Common myeloid progenitor, CD34-positive (primary cell): ENCODE data around the gene CLEC4C.
"Not testable (repeated sequence)": the region's sequence is repeated elsewhere in the genome, so short reads cannot be mapped to it uniquely, and the experiment has no call there.

Experiments used
- CTCF ChIA-PET: fragments of 350-600 bp; sonication (Branson Sonifier 250); formaldehyde crosslinking; loops from one replicate; lab custom pipeline; 2021; ENCODE audit warnings: antibody characterized with exemption; lab: Charles Lee
- POLR2A ChIA-PET: fragments of 350-600 bp; sonication (Branson Sonifier 250); formaldehyde crosslinking; loops from one replicate; lab custom pipeline; 2021; ENCODE audit warnings: antibody characterized with exemption; lab: Charles Lee
- DNase-seq, 3 donors: peaks; one replicate each; pipeline versions ENCODE4 v3.0.0 to v3.0.0-alpha.2; 2013
- H3K27ac ChIP-seq, 2 experiments: 1 replicate in 1 of 2; 2 replicates in 1 of 2; pipeline ENCODE4 v1.7.0; 2013; ENCODE audit warnings: inconsistent platforms in 2 of 2, low read length in 2 of 2, mild to moderate bottlenecking in 2 of 2, low read depth in 1 of 2, moderate library complexity in 1 of 2; ENCODE audit not compliant: severe bottlenecking in 2 of 2, insufficient read depth in 1 of 2, poor library complexity in 1 of 2
- H3K27me3 ChIP-seq, 5 experiments: replicated peaks in 2 of 5; 1 replicate in 3 of 5; 2 replicates in 2 of 5; pipeline versions ENCODE4 v1.6.1 to v1.7.0; 2013; ENCODE audit warnings: low read length in 4 of 5, mild to moderate bottlenecking in 2 of 5, moderate library complexity in 2 of 5, inconsistent platforms in 1 of 5; ENCODE audit not compliant: insufficient read depth in 5 of 5, control insufficient read depth in 4 of 5
- H3K36me3 ChIP-seq, 4 experiments: 1 replicate in 2 of 4; 2 replicates in 2 of 4; pipeline versions ENCODE4 v1.6.1 to v1.7.0; 2013; ENCODE audit warnings: low read length in 3 of 4, control low read depth in 1 of 4, mild to moderate bottlenecking in 1 of 4; ENCODE audit not compliant: control insufficient read depth in 4 of 4, insufficient read depth in 4 of 4
- H3K4me1 ChIP-seq, 4 experiments: 1 replicate in 3 of 4; 2 replicates in 1 of 4; pipeline versions ENCODE4 v1.6.1 to v1.7.1; 2013; ENCODE audit warnings: low read length in 3 of 4, mild to moderate bottlenecking in 3 of 4, control low read depth in 1 of 4, inconsistent platforms in 1 of 4, moderate library complexity in 1 of 4; ENCODE audit not compliant: control insufficient read depth in 4 of 4, insufficient read depth in 4 of 4; ENCODE audit errors: control extremely low read depth in 1 of 4
- H3K4me3 ChIP-seq, 7 experiments: 1 replicate in 4 of 7; 2 replicates in 3 of 7; pipeline versions ENCODE4 v1.5.1 to v1.7.0; 2013; ENCODE audit warnings: mild to moderate bottlenecking in 7 of 7, low read length in 6 of 7, moderate library complexity in 6 of 7, inconsistent platforms in 2 of 7, low read depth in 2 of 7, control low read depth in 1 of 7; ENCODE audit not compliant: insufficient read depth in 4 of 7, control insufficient read depth in 1 of 7; ENCODE audit errors: extremely low read depth in 1 of 7
- H3K9me3 ChIP-seq, 5 experiments: 1 replicate in 4 of 5; 2 replicates in 1 of 5; pipeline versions ENCODE4 v1.6.1 to v1.7.1; 2013; ENCODE audit warnings: low read length in 4 of 5, mild to moderate bottlenecking in 2 of 5, inconsistent platforms in 1 of 5, low read depth in 1 of 5, moderate library complexity in 1 of 5; ENCODE audit not compliant: control insufficient read depth in 4 of 5, insufficient read depth in 2 of 5; ENCODE audit errors: control extremely low read depth in 1 of 5
- WGBS: methylation state at CpG from one replicate; pipeline ENCODE4 v1.1.5; 2013; ENCODE audit not compliant: insufficient coverage; 5-methylcytosine and 5-hydroxymethylcytosine counted together

The CLEC4C gene

GRCh38 chr12:7731486-7731885 is 15.7 kb downstream of the CLEC4C start:
- no peaks in the 10 kb centered on the region for H3K27me3 ChIP-seq
- CTCF ChIA-PET = interaction anchor here (1.3 to 1.6 kb wide), 3 partner anchors 31 to 75 kb away, joined by 3 to 6 read pairs (median 3); no protein-coding TSS in a partner anchor
- DNase-seq = peak; percentile 23 to 66 (median 38)
- WGBS = 5% methylated on average over 4 of the region's 5 CpGs
- H3K36me3 ChIP-seq = no peaks in the 10 kb centered on the region
- H3K4me1 ChIP-seq = peaks cover 10 to 42% (median 16%) of the 10 kb centered on the region in 4 experiments
- POLR2A ChIA-PET = interaction anchor here (1.4 kb wide), 1 partner anchor 36 kb away, joined by 3 read pairs; the partner anchor contains the start of gene GDF3
- H3K27ac ChIP-seq = peak overlapping the region in 1 of 2 experiments; percentile 61
- no peaks in the 10 kb centered on the region for H3K9me3 ChIP-seq
- peak overlapping the region in 1 of 7 experiments; percentile 4 for H3K4me3 ChIP-seq

GRCh38 chr12:7730984-7731383 is 16.2 kb downstream of the CLEC4C start:
- ChIA-PET CTCF (interaction anchor here (0.6 to 2.1 kb wide), 6 partner anchors 13 to 326 kb away, joined by 3 to 8 read pairs (median 4); no protein-coding TSS in a partner anchor), POLR2A (interaction anchor here (0.6 to 1.4 kb wide), 2 partner anchors 36 to 73 kb away, joined by 3 to 5 read pairs; partner anchors contain the start of gene GDF3)
- not testable (repeated sequence) for H3K27me3 ChIP-seq, H3K36me3 ChIP-seq, H3K9me3 ChIP-seq, DNase-seq, H3K4me3 ChIP-seq
- Histone ChIP-seq H3K27ac (peak overlapping the region in 1 of 2 experiments; percentile 61), H3K4me1 (peaks cover 10 to 46% (median 16%) of the 10 kb centered on the region in 4 experiments)

- peaks cover 10 to 47% (median 16%) of the 10 kb centered on the region in 4 experiments for H3K4me1 ChIP-seq
- H3K36me3 ChIP-seq = no peaks in the 10 kb centered on the region
- H3K27me3 ChIP-seq = no peaks in the 10 kb centered on the region
- 0% methylated on average over 1 of the region's 4 CpGs for WGBS
- CTCF ChIA-PET = interaction anchor here (1.0 to 2.1 kb wide), 4 partner anchors 11 to 78 kb away, joined by 3 to 8 read pairs (median 4); no protein-coding TSS in a partner anchor
- no peaks in the 10 kb centered on the region for H3K9me3 ChIP-seq
- H3K4me3 ChIP-seq = no peak overlapping the region
- H3K27ac ChIP-seq = no peak overlapping the region
- DNase-seq = peak in 2 of 3 donors; percentile 39 to 46
- POLR2A ChIA-PET = no interaction called here
These were observed 17.4 kb downstream of the CLEC4C start for GRCh38 chr12:7729746-7730145.

- ChIA-PET CTCF (interaction anchor here (1.9 kb wide), 1 partner anchor 82 kb away, joined by 6 read pairs; no protein-coding TSS in a partner anchor), POLR2A (no interaction called here)
- Histone ChIP-seq H3K4me3 (no peak overlapping the region), H3K9me3 (no peaks in the 10 kb centered on the region), H3K4me1 (peaks cover 0 to 6% (median 0%) of the 10 kb centered on the region in 4 experiments), H3K27ac (no peak overlapping the region), H3K36me3 (no peaks in the 10 kb centered on the region), H3K27me3 (no peaks in the 10 kb centered on the region)
- 44% methylated on average over 2 of the region's 3 CpGs for WGBS
- DNase-seq = no peak
These were observed 23.2 kb downstream of the CLEC4C start for GRCh38 chr12:7723926-7724325.

- POLR2A ChIA-PET = no interaction called here
- H3K27me3 ChIP-seq = no peaks in the 10 kb centered on the region
- WGBS = 63% methylated on average over 5 of the region's 15 CpGs
These were observed 27.0 kb downstream of the CLEC4C start for GRCh38 chr12:7719946-7720730.

GRCh38 chr12:7716381-7716780 is 30.8 kb downstream of the CLEC4C start:
- Histone ChIP-seq H3K9me3 (no peaks in the 10 kb centered on the region), H3K27me3 (no peaks in the 10 kb centered on the region), H3K4me3 (no peak overlapping the region), H3K36me3 (no peaks in the 10 kb centered on the region), H3K4me1 (peaks cover 4 to 19% (median 11%) of the 10 kb centered on the region in 4 experiments), H3K27ac (no peak overlapping the region)
- peak in 2 of 3 donors; percentile 40 to 46 for DNase-seq
- POLR2A ChIA-PET = interaction anchor here (0.9 to 1.1 kb wide), 2 partner anchors 14 to 21 kb away, joined by 3 read pairs; no protein-coding TSS in a partner anchor
- WGBS = 11% methylated on average over 3 of the region's 5 CpGs
- CTCF ChIA-PET = interaction anchor here (0.8 to 1.8 kb wide), 8 partner anchors 9 to 91 kb away, joined by 3 to 4 read pairs (median 4); no protein-coding TSS in a partner anchor

More at GRCh38 chr12:7719946-7720730, 27.0 kb downstream of the CLEC4C start:
- peaks cover 4 to 19% (median 11%) of the 10 kb centered on the region in 4 experiments for H3K4me1 ChIP-seq
- no peak overlapping the region for H3K27ac ChIP-seq
- CTCF ChIA-PET = interaction anchor here (0.7 to 2.8 kb wide), 4 partner anchors 17 to 86 kb away, joined by 3 to 16 read pairs (median 4); no protein-coding TSS in a partner anchor
- no peak overlapping the region for H3K4me3 ChIP-seq
- H3K9me3 ChIP-seq = no peaks in the 10 kb centered on the region
- no peak for DNase-seq
- H3K36me3 ChIP-seq = no peaks in the 10 kb centered on the region
